HG03159 (cell line): ENCODE data around the gene PCDHA12.
"Not testable (repeated sequence)": the region's sequence is repeated elsewhere in the genome, so short reads cannot be mapped to it uniquely, and the experiment has no call there.

Experiments used
- ATAC-seq: cut with Tn5 transposase; IDR thresholded peaks from one replicate; pipeline ENCODE4 v1.9.1; 2021; ENCODE audit warnings: mild to moderate bottlenecking, moderate library complexity; ENCODE audit not compliant: unreplicated experiment

Gene PCDHA12

DNA sequence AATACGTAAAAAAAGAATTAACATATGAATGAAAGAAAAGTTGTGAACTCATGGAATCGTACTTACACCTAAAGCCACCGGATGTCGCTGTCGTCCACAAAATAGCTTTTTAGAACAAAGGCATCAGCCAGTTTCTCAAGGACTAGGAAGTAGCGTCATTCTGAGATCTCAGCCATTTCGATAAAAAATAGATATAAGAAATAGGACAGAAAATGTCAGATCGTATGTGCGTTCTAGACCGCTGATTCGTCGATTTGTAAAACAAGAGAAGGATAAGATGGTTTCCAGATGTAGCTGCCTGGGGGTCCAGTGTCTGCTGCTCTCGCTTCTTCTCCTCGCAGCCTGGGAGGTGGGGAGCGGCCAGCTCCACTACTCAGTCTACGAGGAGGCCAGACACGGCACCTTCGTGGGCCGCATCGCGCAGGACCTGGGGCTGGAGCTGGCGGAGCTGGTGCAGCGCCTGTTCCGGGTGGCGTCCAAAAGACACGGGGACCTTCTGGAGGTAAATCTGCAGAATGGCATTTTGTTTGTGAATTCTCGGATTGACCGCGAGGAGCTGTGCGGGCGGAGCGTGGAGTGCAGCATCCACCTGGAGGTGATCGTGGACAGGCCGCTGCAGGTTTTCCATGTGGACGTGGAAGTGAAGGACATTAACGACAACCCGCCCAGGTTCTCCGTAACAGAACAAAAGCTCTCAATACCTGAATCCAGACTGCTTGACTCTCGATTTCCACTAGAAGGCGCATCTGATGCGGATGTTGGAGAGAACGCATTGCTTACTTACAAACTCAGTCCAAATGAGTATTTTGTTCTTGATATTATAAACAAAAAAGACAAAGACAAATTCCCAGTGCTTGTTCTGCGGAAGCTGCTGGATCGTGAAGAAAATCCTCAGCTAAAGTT is 19.1 kb upstream of the PCDHA12 start, which contains the start of gene PCDHA10:
TSS of gene PCDHA10 (plus strand) at position 126 of the 903 bp plus-strand sequence. CDS start at position 278, 152 bp downstream.
- no peak for ATAC-seq

DNA sequence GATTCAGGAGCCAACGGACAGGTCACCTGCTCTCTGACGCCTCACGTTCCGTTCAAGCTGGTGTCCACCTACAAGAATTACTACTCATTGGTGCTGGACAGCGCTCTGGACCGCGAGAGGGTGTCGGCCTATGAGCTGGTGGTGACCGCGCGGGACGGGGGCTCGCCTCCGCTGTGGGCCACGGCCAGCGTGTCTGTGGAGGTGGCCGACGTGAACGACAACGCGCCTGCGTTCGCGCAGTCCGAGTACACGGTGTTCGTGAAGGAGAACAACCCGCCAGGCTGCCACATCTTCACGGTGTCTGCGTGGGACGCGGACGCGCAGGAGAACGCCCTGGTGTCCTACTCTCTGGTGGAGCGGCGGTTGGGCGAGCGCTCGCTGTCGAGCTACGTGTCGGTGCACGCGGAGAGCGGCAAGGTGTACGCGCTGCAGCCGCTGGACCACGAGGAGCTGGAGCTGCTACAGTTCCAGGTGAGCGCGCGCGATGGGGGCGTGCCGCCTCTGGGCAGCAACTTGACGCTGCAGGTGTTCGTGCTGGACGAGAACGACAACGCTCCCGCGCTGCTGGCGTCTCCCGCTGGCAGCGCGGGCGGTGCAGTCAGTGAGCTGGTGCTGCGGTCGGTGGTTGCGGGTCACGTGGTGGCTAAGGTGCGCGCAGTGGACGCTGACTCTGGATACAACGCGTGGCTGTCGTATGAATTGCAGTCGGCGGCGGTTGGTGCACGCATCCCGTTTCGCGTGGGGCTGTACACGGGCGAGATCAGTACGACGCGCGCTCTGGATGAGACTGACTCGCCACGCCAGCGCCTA is 17.7 kb upstream of the PCDHA12 start:
- ATAC-seq: no peak

DNA sequence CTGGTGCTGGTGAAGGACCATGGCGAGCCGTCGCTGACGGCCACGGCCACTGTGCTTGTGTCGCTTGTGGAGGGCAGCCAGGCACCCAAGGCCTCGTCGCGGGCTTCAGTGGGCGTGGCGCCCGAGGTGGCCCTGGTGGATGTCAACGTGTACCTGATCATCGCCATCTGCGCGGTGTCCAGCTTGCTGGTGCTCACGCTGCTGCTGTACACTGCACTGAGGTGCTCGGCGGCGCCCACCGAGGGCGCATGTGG is 17.2 kb upstream of the PCDHA12 start:
- no peak for ATAC-seq

DNA sequence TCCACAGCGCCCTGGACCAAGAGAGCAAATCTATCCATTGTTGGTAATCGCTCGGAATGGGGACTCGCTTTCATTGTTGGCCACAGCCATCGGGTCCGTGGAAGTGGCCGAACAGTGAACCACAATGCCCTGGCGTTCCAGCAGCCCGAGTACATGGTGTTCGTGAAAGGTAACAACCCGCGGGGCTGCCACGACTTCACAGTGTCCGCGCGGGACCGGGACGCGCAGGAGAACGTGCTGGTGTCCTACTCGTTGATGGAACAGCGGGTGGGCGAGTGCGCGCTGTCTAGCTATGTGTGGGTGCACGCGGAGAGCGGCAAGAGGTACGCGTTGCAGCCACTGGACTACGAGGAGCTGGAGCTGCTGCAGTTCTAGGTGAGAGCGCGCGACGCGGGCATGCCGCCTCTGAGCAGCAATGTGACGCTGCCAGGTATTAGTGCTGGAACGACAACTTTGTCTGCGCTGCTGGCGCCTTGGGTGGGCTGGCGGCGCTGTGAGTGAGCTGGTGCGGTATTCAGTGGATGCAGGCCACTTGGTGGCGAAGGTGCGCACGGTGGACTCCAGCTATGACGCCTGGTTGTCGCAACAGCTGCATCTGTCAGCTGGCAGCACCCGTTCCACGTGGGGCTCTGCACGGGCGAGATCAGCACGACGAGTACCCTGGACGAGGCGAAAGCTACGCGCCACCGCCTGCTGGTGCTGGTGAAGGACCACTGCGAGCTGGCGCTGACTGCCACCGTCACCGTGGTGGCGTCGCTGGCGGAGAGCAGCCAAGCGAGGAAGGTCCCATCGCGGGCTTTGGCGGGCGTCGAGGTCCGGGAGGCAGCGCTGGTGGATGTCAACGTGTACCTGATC is 12.4 kb upstream of the PCDHA12 start:
- ATAC-seq: no peak

DNA sequence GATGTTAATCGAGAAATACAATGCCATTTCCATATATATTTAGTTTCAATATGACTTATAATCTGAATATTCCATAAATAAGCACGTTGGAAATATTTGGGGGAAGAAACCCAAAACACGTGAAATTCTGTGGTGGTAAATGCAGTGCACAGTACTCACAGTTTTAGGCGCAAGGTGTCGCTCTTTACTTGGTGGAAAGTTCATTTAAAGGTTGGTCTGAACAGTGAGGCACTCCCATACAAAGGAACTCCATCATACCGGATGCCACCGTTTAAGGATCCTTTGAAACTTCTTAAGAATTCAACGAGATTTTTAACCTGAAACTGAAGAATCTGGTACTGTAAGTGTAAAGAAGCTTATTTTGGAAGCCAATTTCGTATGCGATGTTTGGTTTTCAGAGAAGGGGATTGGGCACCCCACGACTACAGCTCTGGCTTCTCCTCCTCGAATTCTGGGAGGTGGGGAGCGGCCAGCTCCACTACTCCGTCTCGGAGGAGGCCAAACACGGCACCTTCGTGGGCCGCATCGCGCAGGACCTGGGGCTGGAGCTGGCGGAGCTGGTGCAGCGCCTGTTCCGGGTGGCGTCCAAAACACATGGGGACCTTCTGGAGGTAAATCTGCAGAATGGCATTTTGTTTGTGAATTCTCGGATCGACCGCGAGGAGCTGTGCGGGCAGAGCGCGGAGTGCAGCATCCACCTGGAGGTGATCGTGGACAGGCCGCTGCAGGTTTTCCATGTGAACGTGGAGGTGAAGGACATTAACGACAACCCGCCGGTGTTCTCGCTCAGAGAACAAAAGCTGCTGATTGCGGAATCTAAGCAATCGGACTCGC is 6.2 kb upstream of the PCDHA12 start, which contains the start of gene PCDHA11:
TSS of gene PCDHA11 (plus strand) at position 237 of the 834 bp plus-strand sequence. CDS start at position 384, 147 bp downstream.
- ATAC-seq: no peak

DNA sequence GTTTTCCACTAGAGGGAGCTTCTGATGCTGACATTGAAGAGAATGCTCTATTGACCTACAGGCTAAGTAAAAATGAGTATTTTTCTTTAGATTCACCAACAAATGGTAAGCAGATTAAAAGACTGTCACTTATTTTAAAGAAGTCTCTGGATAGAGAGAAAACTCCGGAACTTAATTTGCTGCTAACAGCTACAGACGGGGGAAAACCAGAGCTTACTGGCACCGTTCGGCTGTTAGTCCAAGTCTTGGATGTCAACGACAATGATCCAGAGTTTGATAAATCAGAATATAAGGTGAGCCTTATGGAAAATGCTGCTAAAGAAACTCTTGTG is 5.6 kb upstream of the PCDHA12 start:
- no peak for ATAC-seq

DNA sequence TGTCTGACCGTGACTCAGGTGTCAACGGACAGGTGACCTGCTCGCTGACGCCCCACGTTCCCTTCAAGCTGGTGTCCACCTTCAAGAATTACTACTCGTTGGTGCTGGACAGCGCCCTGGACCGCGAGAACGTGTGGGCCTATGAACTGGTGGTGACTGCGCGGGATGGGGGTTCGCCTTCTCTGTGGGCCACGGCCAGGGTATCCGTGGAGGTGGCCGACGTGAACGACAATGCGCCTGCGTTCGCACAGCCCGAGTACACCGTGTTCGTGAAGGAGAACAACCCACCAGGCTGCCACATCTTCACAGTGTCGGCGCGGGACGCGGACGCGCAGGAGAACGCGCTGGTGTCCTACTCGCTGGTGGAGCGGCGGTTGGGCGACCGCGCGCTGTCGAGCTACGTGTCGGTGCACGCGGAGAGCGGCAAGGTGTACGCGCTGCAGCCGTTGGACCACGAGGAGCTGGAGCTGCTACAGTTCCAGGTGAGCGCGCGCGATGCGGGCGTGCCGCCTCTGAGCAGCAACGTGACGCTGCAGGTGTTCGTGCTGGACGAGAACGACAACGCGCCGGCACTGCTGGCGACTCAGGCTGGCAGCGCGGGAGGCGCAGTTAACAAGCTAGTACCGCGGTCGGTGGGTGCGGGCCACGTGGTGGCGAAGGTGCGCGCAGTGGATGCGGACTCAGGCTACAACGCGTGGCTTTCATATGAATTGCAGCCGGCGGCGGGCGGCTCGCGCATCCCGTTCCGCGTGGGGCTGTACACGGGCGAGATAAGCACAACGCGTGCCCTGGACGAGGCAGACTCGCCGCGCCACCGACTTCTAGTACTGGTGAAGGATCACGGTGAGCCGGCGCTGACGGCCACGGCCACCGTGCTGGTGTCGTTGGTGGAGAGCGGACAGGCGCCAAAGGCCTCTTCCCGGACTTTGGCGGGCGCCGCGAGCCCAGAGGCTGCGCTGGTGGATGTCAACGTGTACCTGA is 4.6 kb upstream of the PCDHA12 start:
- no peak for ATAC-seq

DNA sequence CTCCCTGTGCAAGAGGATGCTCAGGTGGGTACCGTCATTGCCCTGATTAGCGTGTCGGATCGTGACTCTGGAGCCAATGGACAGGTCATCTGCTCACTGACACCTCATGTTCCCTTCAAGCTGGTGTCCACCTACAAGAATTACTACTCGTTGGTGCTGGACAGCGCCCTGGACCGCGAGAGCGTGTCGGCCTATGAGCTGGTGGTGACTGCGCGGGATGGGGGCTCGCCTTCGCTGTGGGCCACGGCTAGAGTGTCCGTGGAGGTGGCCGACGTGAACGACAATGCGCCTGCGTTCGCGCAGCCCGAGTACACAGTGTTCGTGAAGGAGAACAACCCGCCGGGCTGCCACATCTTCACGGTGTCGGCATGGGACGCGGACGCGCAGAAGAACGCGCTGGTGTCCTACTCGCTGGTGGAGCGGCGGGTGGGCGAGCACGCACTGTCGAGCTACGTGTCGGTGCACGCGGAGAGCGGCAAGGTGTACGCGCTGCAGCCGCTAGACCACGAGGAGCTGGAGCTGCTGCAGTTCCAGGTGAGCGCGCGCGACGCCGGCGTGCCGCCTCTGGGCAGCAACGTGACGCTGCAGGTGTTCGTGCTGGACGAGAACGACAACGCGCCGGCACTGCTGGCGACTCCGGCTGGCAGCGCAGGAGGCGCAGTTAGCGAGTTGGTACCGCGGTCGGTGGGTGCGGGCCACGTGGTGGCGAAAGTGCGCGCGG is 1.6 kb downstream of the PCDHA12 start:
- not testable (repeated sequence) for ATAC-seq

DNA sequence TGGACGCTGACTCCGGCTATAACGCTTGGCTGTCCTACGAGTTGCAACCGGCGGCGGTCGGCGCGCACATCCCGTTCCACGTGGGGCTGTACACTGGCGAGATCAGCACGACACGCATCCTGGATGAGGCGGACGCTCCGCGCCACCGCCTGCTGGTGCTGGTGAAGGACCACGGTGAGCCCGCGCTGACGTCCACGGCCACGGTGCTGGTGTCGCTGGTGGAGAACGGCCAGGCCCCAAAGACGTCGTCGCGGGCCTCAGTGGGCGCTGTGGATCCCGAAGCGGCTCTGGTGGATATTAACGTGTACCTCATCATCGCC is 2.1 kb downstream of the PCDHA12 start:
- no peak for ATAC-seq

DNA sequence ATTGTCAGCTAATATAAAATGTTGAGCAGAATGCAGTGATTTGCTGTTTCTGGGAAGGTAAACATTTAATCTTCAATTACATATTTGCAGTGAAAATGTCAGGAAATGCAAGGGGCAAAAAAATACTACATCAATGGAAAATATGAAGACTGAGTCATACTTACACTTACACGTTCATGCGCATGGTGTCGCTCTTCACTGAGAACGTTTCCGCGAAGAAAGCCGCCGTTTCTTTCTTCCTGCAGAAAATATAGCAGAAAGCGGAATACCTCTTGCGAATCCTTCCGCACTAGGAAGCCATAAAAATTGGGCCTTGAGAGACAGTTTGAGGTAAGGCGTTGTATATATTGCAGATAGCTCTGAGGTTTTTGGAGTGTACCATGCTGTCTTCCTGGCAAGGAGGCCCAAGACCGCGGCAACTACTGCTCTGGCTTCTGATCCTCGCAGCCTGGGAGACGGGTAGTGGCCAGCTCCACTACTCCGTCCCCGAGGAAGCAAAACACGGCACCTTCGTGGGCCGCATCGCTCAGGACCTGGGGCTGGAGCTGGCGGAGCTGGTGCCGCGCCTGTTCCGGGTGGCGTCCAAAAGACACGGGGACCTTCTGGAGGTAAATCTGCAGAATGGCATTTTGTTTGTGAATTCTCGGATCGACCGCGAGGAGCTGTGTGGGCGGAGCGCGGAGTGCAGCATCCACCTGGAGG is 6.9 kb downstream of the PCDHA12 start, which contains the start of gene PCDHA13:
TSS of gene PCDHA13 (plus strand) at position 236 of the 702 bp plus-strand sequence. CDS start at position 381, 145 bp downstream.
- no peak for ATAC-seq

DNA sequence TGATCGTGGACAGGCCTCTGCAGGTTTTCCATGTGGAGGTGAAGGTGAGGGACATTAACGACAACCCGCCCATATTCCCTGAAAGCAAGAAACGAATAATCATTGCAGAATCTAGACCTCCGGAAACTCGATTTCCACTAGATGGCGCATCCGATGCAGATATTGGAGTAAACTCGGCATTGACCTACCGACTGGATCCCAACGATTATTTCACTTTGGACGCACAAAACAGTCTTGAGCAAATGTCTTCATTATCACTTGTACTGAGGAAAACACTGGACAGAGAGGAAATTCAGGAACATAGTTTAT is 7.4 kb downstream of the PCDHA12 start:
- no peak for ATAC-seq

DNA sequence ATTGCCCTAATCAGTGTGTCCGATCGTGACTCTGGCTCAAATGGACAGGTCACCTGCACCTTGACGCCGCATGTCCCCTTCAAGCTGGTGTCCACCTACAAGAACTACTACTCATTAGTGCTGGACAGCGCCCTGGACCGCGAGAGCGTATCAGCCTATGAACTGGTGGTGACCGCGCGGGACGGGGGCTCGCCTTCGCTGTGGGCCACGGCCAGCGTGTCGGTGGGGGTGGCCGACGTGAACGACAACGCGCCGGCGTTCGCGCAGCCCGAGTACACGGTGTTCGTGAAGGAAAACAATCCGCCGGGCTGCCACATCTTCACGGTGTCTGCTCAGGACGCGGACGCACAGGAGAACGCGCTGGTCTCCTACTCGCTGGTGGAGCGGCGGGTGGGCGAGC is 8.3 kb downstream of the PCDHA12 start:
- ATAC-seq: no peak

DNA sequence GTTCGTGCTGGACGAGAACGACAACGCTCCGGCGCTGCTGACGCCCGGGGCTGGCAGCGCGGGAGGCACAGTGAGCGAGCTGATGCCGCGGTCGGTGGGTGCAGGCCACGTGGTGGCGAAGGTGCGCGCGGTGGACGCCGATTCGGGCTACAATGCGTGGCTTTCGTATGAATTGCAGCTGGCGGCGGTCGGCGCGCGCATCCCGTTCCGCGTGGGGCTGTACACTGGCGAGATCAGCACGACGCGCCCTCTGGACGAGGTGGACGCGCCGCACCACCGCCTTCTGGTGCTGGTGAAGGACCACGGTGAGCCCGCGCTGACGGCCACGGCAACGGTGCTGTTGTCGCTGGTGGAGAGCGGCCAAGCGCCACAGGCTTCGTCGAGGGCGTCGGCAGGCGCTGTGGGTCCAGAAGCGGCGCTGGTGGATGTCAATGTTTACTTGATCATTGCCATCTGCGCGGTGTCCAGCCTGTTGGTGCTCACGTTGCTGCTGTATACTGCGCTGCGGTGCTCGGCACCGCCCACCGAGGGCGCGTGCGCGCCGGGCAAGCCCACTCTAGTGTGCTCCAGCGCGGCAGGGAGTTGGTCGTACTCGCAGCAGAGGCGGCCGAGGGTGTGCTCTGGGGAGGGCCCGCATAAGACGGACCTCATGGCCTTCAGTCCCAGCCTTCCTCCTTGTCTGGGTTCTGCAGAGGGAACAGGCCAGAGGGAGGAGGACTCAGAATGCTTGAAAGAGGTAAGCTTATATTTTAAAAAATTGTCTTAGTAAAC is 9.0 kb downstream of the PCDHA12 start:
- no peak for ATAC-seq

DNA sequence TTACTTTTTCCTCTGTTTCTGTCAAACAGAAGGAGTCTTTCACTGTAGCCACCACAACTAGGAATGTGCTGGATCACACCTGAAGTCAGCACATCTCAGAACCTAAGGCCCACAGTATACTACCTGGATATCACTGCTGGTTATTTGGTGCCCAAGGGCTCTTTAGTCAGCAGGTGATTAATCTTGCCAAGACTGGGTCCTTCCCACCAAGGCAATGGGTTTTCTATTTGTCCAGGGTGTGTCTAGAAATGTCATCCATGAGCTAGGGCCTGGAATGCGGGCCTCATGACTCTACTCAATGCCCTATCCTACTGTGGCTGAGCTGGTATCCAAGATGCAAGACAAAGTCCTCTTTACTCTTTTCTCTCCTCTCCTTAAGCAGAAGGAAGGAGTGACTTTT is 41.2 kb downstream of the PCDHA12 start:
- ATAC-seq: no peak

DNA sequence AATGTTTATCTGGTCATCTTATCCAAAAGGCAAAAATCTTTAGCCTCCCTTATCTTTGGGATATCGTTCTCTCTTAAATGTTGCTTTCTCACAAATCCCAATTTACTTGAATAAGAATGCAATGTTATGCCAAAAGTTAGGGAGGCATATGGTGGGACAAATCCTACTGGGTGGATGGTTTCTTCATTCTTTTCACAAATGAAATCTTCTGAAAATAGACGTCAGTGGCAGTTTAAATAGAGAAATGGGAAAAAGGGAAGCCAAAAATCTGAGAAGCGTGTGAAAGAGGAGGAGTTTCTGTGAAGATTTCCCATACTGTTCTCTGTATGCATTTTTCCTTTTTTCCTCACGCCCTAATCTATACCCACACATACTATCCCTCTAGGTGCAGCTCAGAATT is 48.5 kb downstream of the PCDHA12 start:
- no peak for ATAC-seq

DNA sequence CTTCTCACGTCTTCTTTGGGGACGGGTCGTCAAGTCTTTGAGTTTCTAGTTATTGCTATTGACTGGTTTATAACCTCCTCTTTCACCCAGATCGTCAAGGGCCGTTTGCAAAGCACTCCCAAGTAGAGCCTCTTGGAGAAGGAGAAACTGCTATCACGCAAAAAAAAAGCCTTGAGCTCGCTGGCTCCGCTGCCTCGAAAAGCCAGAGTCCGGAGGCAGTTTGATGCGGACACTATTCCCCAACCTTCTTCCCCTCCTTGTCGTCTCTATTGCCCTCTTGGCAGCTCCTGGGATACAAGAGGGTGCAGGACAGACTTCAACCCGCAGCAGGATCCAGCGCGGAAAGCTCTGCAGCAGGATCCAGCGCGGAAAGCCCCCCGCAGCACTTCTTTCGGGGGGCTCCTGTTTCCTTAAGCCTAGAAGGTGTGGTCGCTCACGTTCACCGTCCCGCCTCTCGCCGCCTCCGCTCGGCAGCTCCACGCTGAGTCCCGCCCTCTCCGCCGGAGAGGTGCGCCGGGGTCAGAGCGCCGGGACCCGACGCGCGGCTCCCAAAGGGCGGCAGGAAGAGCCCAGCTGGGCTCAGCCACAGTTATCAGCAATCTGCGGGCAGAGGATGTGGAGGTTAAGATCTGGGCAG is 50.8 kb downstream of the PCDHA12 start, which contains the start of gene PCDHAC1:
TSS of gene PCDHAC1 (plus strand) at position 494 of the 637 bp plus-strand sequence. CDS start 594 bp downstream, outside the sequence.
- ATAC-seq: no peak
